Posterior vena cava (tissue), 2 donors: ENCODE measurements around the gene BCL11B. TPM values are rescaled to one million over a fixed set of nuclear protein-coding genes. Genes with fewer than 3 reads are reported as not detected.

Experiments used
- DNase-seq: peaks from one replicate; pipeline ENCODE4 v3.0.0-alpha.2; 2020; ENCODE audit warnings: low spot score
- intact Hi-C, 2 donors: fragments of 100-400 bp; cut with DNase I; formaldehyde crosslinking; loops; one replicate each; pipeline versions ENCODE4 v1.14.1 to v1.14.2; 2022 to 2023
- total RNA-seq, 2 donors: library from RNA; stranded (reverse); fragmentation: NEBNext Ultra II Directional; extraction: Animal tissue kit (Norgen Biotek cat#: 25700); gene quantifications; one replicate each; pipeline ENCODE4 v1.2.1, GENCODE V29; 2021
- donor health status: DM: yes; HTN: yes; CAD: no.
- donor health status: DM: yes; HTN: yes; CAD: no.

The BCL11B gene
- total RNA-seq, 2 donors from 2014 or later = 0.43 to 1.5 TPM

GRCh38 chr14:99212199-99212598 lies 59.8 kb downstream of the BCL11B start:
- DNase-seq = no peak
- intact Hi-C loops = no loop called here

- intact Hi-C loops = no loop called here
Observed at GRCh38 chr14:99211410-99211809, 60.6 kb downstream of the BCL11B start.

GRCh38 chr14:99210333-99210732 lies 61.7 kb downstream of the BCL11B start:
- DNase-seq = no peak
- intact Hi-C loops = loop anchor here in 1 of 2 donors (1.0 kb wide), 1 partner anchor 12 kb away; no protein-coding TSS in a partner anchor

More at GRCh38 chr14:99211410-99211809, 60.6 kb downstream of the BCL11B start:
- DNase-seq = no peak

- intact Hi-C loops = no loop called here
- DNase-seq = no peak
Observed at GRCh38 chr14:99209409-99209808, 62.6 kb downstream of the BCL11B start.

- intact Hi-C loops = no loop called here
Observed at GRCh38 chr14:99208318-99208717, 63.7 kb downstream of the BCL11B start.

DNA sequence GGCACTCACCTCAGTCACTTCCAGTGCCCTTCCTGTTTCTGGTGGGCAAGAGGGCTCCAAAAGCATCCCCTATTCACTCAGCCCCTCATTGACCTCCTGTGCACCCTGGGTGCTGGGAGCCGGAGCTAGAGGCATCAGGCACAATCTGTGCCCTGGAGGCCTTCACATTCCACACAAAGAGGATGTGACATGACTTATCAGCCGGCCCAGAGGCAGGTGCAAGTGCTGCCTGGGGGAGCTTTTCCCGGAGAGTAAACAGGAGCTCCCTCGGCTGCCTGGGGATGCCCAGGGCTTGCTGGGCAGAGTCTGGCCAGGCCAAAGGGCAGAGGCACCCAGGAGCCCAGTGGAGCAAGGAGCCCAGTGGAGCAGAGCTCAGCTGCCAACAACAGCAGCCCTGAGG lies 64.5 kb downstream of the BCL11B start:
- DNase-seq = no peak
- intact Hi-C loops = no loop called here

More at GRCh38 chr14:99208318-99208717, 63.7 kb downstream of the BCL11B start:
- DNase-seq = no peak

- intact Hi-C loops = no loop called here
- DNase-seq = no peak
Observed at GRCh38 chr14:99206090-99206489, 65.9 kb downstream of the BCL11B start.

- DNase-seq = no peak
- intact Hi-C loops = no loop called here
Observed at GRCh38 chr14:99205086-99205688, 66.8 kb downstream of the BCL11B start.

GRCh38 chr14:99203801-99204200 lies 68.2 kb downstream of the BCL11B start:
- DNase-seq = no peak

DNA sequence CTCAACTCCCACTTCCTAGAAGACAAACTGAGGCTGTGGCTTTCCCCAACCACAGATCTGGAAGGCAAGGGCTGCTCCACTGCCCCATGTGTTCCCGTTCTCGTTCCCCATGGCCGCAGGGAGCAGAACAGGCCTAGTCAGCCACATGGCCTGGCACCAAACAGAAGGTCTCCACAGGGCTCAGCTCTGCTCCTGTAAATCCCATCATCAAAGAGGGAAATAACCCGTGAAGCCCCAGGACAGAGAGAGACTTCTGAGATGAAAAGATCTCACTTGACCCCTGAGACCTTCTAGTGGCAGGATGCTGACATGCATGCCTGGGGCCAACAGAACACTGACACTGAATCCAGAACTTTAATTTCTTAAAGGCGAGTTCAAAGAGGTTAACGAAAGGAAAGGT lies 68.9 kb downstream of the BCL11B start:
- no peak for DNase-seq
- intact Hi-C loops = no loop called here

More at GRCh38 chr14:99203801-99204200, 68.2 kb downstream of the BCL11B start:
- intact Hi-C loops = no loop called here

DNA sequence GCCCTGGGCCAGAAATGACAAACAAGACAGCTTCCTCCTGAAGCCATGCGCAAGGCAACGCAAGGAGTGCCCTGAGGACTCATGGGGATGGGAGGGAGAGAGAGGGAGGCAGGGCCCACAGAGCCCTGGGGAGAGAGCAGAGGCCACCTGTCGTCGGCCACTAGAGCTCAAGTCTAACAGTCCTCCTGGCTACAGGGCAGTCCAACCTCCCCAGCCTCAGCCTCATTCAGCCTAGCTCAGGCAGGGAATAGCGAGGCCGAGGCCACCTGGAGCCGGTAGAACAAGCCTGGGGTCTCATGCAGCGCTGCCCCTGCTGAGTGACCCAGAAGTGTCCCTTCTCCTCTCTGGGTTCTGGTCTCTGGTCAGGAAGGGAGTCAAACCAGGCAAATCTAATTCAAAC lies 69.5 kb downstream of the BCL11B start:
- intact Hi-C loops = no loop called here
- no peak for DNase-seq

- no peak for DNase-seq
- intact Hi-C loops = no loop called here
Observed at GRCh38 chr14:99201351-99202073, 70.5 kb downstream of the BCL11B start.

DNA sequence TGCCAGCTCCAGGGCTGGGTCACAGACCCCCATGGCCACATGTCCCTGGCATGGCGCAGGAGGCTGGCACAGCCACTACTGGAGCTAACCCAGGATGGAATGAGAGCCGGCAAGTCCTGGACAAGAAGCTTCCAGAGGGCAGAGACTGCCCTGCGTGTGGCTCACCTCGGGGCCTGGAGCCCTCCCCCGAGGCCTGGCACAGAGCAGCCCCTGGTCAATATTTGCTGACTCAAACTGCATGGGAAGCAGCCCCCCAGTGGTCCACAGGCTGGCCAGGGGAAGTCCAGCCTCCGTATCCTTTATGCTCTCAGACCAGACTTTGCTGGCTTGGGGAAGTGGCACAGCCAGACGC lies 71.4 kb downstream of the BCL11B start:
- no peak for DNase-seq
- intact Hi-C loops = no loop called here

GRCh38 chr14:99199846-99200653 lies 71.9 kb downstream of the BCL11B start:
- intact Hi-C loops = no loop called here

GRCh38 chr14:99198746-99199502 lies 73.1 kb downstream of the BCL11B start:
- intact Hi-C loops = no loop called here
- DNase-seq = no peak

More at GRCh38 chr14:99199846-99200653, 71.9 kb downstream of the BCL11B start:
- DNase-seq = no peak

DNA sequence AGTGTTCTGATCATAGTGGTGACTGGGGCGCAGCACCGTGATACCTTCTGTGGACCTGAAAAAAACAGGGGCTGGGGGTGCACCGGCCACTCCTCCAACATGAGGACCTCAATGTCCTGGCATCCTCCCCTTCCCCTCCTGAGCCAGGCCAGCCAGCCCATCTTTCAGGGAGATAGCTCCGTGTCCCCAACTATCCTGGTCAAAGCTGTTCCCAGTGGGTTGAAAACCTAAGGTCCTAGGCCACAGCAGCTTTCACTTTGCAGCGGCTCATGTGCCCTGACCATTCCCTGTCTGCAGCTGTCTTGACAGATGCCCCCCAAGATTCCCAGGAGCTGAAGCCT lies 75.7 kb downstream of the BCL11B start:
- DNase-seq = no peak
- intact Hi-C loops = no loop called here

- DNase-seq = no peak
- intact Hi-C loops = no loop called here
Observed at GRCh38 chr14:99195602-99196309, 76.2 kb downstream of the BCL11B start.

DNA sequence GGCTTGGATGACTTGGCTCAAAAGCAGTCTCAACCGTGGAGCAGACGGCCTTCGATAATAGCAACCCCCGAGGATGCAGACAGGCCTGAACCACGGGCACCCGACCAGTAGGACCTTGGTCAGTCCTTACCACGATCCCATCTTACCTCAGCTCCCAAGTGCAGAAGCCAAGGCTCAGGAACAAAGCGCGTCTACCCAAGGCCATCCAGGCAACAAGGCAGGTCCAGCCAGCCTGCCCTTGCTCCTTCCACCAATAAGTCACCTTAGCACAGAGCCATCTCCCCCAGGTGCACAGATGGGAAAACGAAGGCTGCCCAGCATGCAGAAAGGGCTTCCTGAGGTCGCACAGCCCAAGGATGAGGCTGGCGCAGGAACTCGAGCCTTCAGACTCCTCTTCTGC lies 77.3 kb downstream of the BCL11B start:
- no peak for DNase-seq
- intact Hi-C loops = no loop called here

GRCh38 chr14:99194136-99194535 lies 77.9 kb downstream of the BCL11B start:
- intact Hi-C loops = no loop called here
- no peak for DNase-seq
